HEK293 (cell line): ENCODE results near the gene TOMM34.
A peak's percentile ranks its signal among the peaks of the same experiment; 100 is the strongest.

ENCODE experiments used
- CTCF ChIA-PET: fragments of 350-600 bp; formaldehyde crosslinking; extraction: SDS; loops from one replicate; lab custom pipeline; 2021; ENCODE audit warnings: antibody characterized with exemption; lab: Yijun Ruan, JAX
- POLR2A ChIA-PET: fragments of 300-600 bp; formaldehyde crosslinking; extraction: SDS; loops from one replicate; lab custom pipeline; 2020; ENCODE audit warnings: antibody characterized with exemption, inconsistent platforms; lab: Yijun Ruan, JAX
- H3K27ac ChIP-seq: fragments of 200-500 bp; sonication (Bioruptor generic); 2 replicates; pipeline ENCODE4 v1.5.1; 2014; ENCODE audit warnings: low read depth, low read length, control low read depth, inconsistent platforms; ENCODE audit errors: extremely low read depth
- H3K36me3 ChIP-seq, 2 experiments: fragments of 200-500 bp in 1 of 2; sonication (Bioruptor generic) in 1 of 2; 1 replicate in 1 of 2; 2 replicates in 1 of 2; pipeline ENCODE4 v1.5.1; 2014 to 2017; ENCODE audit warnings: inconsistent platforms in 2 of 2, low read length in 2 of 2; ENCODE audit not compliant: control insufficient read depth in 2 of 2, insufficient read depth in 1 of 2
- H3K4me1 ChIP-seq: fragments of 200-500 bp; sonication (Bioruptor generic); 2 replicates; pipeline ENCODE4 v1.5.1; 2014; ENCODE audit warnings: mild to moderate bottlenecking, low read length, inconsistent platforms; ENCODE audit not compliant: control insufficient read depth, insufficient read depth
- H3K4me3 ChIP-seq: 2 replicates; pipeline ENCODE4 v1.5.1; 2011; ENCODE audit warnings: low read depth, mild to moderate bottlenecking, control low read depth, low read length, moderate library complexity
- H3K9me3 ChIP-seq: fragments of 200-500 bp; sonication (Bioruptor generic); 2 replicates; pipeline ENCODE4 v1.5.1; 2014; ENCODE audit warnings: low read depth, low read length, inconsistent platforms; ENCODE audit not compliant: control insufficient read depth, insufficient read depth
- ATF2 ChIP-seq: fragments of 450-650 bp; formaldehyde crosslinking; IDR thresholded peaks from 2 replicates; pipeline ENCODE4 v1.5.1; 2016; ENCODE audit warnings: missing biosample characterization, missing genetic modification characterization, low read depth
- FEZF1 ChIP-seq: fragments of 450-650 bp; formaldehyde crosslinking; IDR thresholded peaks from 2 replicates; pipeline ENCODE4 v1.5.1; 2016; ENCODE audit warnings: missing biosample characterization, missing genetic modification characterization
- KLF17 ChIP-seq: fragments of 450-650 bp; formaldehyde crosslinking; IDR thresholded peaks from 2 replicates; pipeline ENCODE4 v1.5.1; 2016; ENCODE audit warnings: missing biosample characterization, missing genetic modification characterization
- YY1 ChIP-seq: fragments of 450-650 bp; formaldehyde crosslinking; IDR thresholded peaks from 2 replicates; pipeline ENCODE4 v1.5.1; 2018; ENCODE audit warnings: missing biosample characterization, missing genetic modification characterization
- ZEB2 ChIP-seq: fragments of 450-650 bp; formaldehyde crosslinking; IDR thresholded peaks from 2 replicates; pipeline ENCODE4 v1.5.1; 2016; ENCODE audit warnings: missing biosample characterization, missing genetic modification characterization
- ZNF121 ChIP-seq: fragments of 450-650 bp; formaldehyde crosslinking; IDR thresholded peaks from 2 replicates; pipeline ENCODE4 v1.5.1; 2016; ENCODE audit warnings: missing biosample characterization, missing genetic modification characterization
- ZNF146 ChIP-seq: fragments of 450-650 bp; formaldehyde crosslinking; IDR thresholded peaks from 2 replicates; pipeline ENCODE4 v1.5.1; 2016; ENCODE audit warnings: missing biosample characterization, missing genetic modification characterization
- ZNF184 ChIP-seq: fragments of 450-650 bp; IDR thresholded peaks from 2 replicates; pipeline ENCODE4 v1.5.1; 2018; ENCODE audit warnings: missing biosample characterization, mild to moderate bottlenecking, missing genetic modification characterization
- ZNF266 ChIP-seq: fragments of 450-650 bp; formaldehyde crosslinking; IDR thresholded peaks from 2 replicates; pipeline ENCODE4 v1.5.1; 2016; ENCODE audit warnings: missing biosample characterization, missing genetic modification characterization, low read depth
- ZNF585B ChIP-seq: fragments of 450-650 bp; formaldehyde crosslinking; IDR thresholded peaks from 2 replicates; pipeline ENCODE4 v1.5.1; 2016; ENCODE audit warnings: missing biosample characterization, missing genetic modification characterization
- ZNF645 ChIP-seq: fragments of 450-650 bp; formaldehyde crosslinking; IDR thresholded peaks from 2 replicates; pipeline ENCODE4; 2016; ENCODE audit warnings: missing biosample characterization, missing genetic modification characterization
- ZNF654 ChIP-seq: fragments of 450-650 bp; formaldehyde crosslinking; IDR thresholded peaks from 2 replicates; pipeline ENCODE4 v1.5.1; 2016; ENCODE audit warnings: low read depth, missing biosample characterization, missing genetic modification characterization
- ZNF701 ChIP-seq: fragments of 450-650 bp; formaldehyde crosslinking; IDR thresholded peaks from 2 replicates; pipeline ENCODE4 v1.5.1; 2016; ENCODE audit warnings: missing biosample characterization, missing genetic modification characterization
- ZSCAN16 ChIP-seq: fragments of 450-650 bp; formaldehyde crosslinking; IDR thresholded peaks from 2 replicates; pipeline ENCODE4 v1.5.1; 2016; ENCODE audit warnings: missing biosample characterization, missing genetic modification characterization
- TF ChIP-seq, protein P1 (sequence below): fragments of 450-650 bp; formaldehyde crosslinking; IDR thresholded peaks from 2 replicates; pipeline ENCODE4 v1.5.1; 2017; ENCODE audit warnings: missing biosample characterization, missing genetic modification characterization
- TF ChIP-seq, protein P2 (sequence below): fragments of 450-650 bp; formaldehyde crosslinking; IDR thresholded peaks from 2 replicates; pipeline ENCODE4 v1.5.1; 2016; ENCODE audit warnings: missing biosample characterization, missing genetic modification characterization
- TF ChIP-seq, protein P3 (sequence below): fragments of 450-650 bp; formaldehyde crosslinking; IDR thresholded peaks from 2 replicates; pipeline ENCODE4 v1.5.1; 2017; ENCODE audit warnings: missing biosample characterization, missing genetic modification characterization

TOMM34 gene

GRCh38 chr20:44988631-44989171, 28.5 kb upstream of the TOMM34 start:
- POLR2A ChIA-PET: no interaction called here

DNA sequence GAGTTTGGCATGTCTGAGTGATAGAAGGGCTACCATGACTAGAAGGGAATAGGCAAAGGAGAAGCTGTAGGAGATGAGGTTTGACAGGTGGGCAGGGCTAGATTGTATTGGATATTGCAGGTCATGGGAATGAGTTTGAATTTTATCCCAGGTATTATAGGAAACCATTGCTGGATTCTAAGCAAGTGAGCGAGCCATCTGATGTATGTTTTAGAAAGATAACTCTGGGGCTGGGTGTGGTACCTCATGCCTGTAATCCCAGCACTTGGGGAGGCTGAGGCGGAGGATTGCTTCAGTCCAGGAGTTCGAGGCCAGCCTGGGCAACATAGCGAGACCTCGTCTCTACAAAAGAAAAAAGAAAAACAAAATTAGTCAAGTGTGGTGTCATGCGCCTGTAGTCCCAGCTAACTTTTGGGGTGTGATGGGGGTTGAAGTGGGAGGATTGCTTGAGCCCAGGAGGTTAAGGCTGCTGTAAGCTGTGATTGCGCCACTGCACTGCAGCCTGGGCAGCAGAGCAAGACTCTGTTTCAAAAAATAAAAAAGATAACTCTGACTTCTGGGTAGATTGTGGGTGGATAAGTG, 23.0 kb upstream of the TOMM34 start:
- H3K4me3 ChIP-seq: no peak overlapping the region
- no peaks in the 10 kb centered on the region for H3K4me1 ChIP-seq
- CTCF ChIA-PET: interaction anchor here (0.6 to 0.7 kb wide), 3 partner anchors 26 to 350 kb away, joined by 3 to 5 read pairs (median 3); no protein-coding TSS in a partner anchor
- POLR2A ChIA-PET: no interaction called here
- peaks cover 46 to 87% of the 10 kb centered on the region in 2 experiments for H3K36me3 ChIP-seq
- TF ChIP-seq ZNF121 (tag by site-specific recombination) (0 out of 2 replicates have a peak, but pooled peaks have one; percentile 39), ZNF654 (no peak)
- TF ChIP-seq, all 188 proteins: peak for 1
- Histone ChIP-seq H3K9me3 (no peaks in the 10 kb centered on the region), H3K27ac (no peak overlapping the region)

More at GRCh38 chr20:44988631-44989171, 28.5 kb upstream of the TOMM34 start:
- Histone ChIP-seq H3K9me3 (no peaks in the 10 kb centered on the region), H3K4me1 (no peaks in the 10 kb centered on the region), H3K36me3 (peaks cover 27 to 50% of the 10 kb centered on the region in 2 experiments), H3K4me3 (no peak overlapping the region), H3K27ac (no peak overlapping the region)
- TF ChIP-seq ZNF184 (tag by site-specific recombination): no peak
- peak; percentile 87 for TF ChIP-seq ZNF146
- no peak for TF ChIP-seq YY1 (tag by site-specific recombination)
- no peak for TF ChIP-seq FEZF1 (tag by site-specific recombination)
- TF ChIP-seq ZNF266 (tag by site-specific recombination): no peak
- no peak for TF ChIP-seq ZSCAN16 (tag by site-specific recombination)
- CTCF ChIA-PET: no interaction called here

- POLR2A ChIA-PET: interaction anchor here (0.7 kb wide), 1 partner anchor 14 kb away, joined by 4 read pairs; no protein-coding TSS in a partner anchor
- H3K36me3 ChIP-seq: peaks cover 38 to 85% of the 10 kb centered on the region in 2 experiments
- TF ChIP-seq ZNF701 (tag by site-specific recombination) (no peak), ZEB2 (tag by site-specific recombination) (no peak), ATF2 (no peak)
- TF ChIP-seq, protein P1, sequence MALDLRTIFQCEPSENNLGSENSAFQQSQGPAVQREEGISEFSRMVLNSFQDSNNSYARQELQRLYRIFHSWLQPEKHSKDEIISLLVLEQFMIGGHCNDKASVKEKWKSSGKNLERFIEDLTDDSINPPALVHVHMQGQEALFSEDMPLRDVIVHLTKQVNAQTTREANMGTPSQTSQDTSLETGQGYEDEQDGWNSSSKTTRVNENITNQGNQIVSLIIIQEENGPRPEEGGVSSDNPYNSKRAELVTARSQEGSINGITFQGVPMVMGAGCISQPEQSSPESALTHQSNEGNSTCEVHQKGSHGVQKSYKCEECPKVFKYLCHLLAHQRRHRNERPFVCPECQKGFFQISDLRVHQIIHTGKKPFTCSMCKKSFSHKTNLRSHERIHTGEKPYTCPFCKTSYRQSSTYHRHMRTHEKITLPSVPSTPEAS (tag by site-specific recombination): no peak
- TF ChIP-seq, all 188 proteins: peak for 0
- Histone ChIP-seq H3K9me3 (no peaks in the 10 kb centered on the region), H3K27ac (no peak overlapping the region), H3K4me1 (no peaks in the 10 kb centered on the region), H3K4me3 (no peak overlapping the region)
- CTCF ChIA-PET: no interaction called here
Observed at GRCh38 chr20:44981736-44982406, 21.7 kb upstream of the TOMM34 start.

- no peaks in the 10 kb centered on the region for H3K4me1 ChIP-seq
- no peak overlapping the region for H3K4me3 ChIP-seq
- H3K27ac ChIP-seq: no peak overlapping the region
- peaks cover 36 to 84% of the 10 kb centered on the region in 2 experiments for H3K36me3 ChIP-seq
- no peaks in the 10 kb centered on the region for H3K9me3 ChIP-seq
- ChIA-PET CTCF (interaction anchor here (0.6 to 2.0 kb wide), 3 partner anchors 17 to 116 kb away, joined by 3 to 7 read pairs (median 3); no protein-coding TSS in a partner anchor), POLR2A (no interaction called here)
- TF ChIP-seq, protein P2, sequence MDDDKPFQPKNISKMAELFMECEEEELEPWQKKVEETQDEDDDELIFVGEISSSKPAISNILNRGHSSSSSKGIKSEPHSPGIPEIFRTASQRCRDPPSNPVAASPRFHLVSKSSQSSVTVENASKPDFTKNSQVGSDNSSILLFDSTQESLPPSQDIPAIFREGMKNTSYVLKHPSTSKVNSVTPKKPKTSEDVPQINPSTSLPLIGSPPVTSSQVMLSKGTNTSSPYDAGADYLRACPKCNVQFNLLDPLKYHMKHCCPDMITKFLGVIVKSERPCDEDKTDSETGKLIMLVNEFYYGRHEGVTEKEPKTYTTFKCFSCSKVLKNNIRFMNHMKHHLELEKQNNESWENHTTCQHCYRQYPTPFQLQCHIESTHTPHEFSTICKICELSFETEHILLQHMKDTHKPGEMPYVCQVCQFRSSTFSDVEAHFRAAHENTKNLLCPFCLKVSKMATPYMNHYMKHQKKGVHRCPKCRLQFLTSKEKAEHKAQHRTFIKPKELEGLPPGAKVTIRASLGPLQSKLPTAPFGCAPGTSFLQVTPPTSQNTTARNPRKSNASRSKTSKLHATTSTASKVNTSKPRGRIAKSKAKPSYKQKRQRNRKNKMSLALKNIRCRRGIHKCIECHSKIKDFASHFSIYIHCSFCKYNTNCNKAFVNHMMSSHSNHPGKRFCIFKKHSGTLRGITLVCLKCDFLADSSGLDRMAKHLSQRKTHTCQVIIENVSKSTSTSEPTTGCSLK (tag by site-specific recombination): no peak
- TF ChIP-seq ZNF585B (tag by site-specific recombination) (no peak), KLF17 (tag by site-specific recombination) (no peak), ZNF645 (tag by site-specific recombination) (no peak)
- TF ChIP-seq, protein P3, sequence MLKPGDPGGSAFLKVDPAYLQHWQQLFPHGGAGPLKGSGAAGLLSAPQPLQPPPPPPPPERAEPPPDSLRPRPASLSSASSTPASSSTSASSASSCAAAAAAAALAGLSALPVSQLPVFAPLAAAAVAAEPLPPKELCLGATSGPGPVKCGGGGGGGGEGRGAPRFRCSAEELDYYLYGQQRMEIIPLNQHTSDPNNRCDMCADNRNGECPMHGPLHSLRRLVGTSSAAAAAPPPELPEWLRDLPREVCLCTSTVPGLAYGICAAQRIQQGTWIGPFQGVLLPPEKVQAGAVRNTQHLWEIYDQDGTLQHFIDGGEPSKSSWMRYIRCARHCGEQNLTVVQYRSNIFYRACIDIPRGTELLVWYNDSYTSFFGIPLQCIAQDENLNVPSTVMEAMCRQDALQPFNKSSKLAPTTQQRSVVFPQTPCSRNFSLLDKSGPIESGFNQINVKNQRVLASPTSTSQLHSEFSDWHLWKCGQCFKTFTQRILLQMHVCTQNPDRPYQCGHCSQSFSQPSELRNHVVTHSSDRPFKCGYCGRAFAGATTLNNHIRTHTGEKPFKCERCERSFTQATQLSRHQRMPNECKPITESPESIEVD (tag by site-specific recombination): no peak
Observed at GRCh38 chr20:44979090-44979621, 19.0 kb upstream of the TOMM34 start.
